CD14-positive monocyte (primary cell): ENCODE data around the gene ARL16. TPM values are rescaled to one million over a fixed set of nuclear protein-coding genes. Genes with fewer than 3 reads are reported as not detected.
A peak's percentile ranks its signal among the peaks of the same experiment; 100 is the strongest.

ENCODE experiments used
- DNase-seq, 3 donors: peaks; one replicate each; pipeline ENCODE4 v3.0.0-alpha.2; 2011 to 2022
- H2AFZ ChIP-seq: 2 replicates; pipeline ENCODE4 v1.6.0; 2012; ENCODE audit warnings: mild to moderate bottlenecking, low read depth, low read length, inconsistent platforms; ENCODE audit not compliant: insufficient read depth, poor library complexity, severe bottlenecking
- H3K27ac ChIP-seq, 2 donors: 1 replicate in 1 of 2; 2 replicates in 1 of 2; pipeline ENCODE4 v1.5.1; 2012 to 2013; ENCODE audit warnings: low read length in 2 of 2, control low read depth in 1 of 2, inconsistent platforms in 1 of 2, low read depth in 1 of 2, mild to moderate bottlenecking in 1 of 2
- H3K27me3 ChIP-seq, 2 donors: one replicate each; pipeline versions ENCODE4 v1.6.0 to v1.6.1; 2011 to 2013; ENCODE audit warnings: low read length in 2 of 2; ENCODE audit not compliant: control insufficient read depth in 2 of 2, insufficient read depth in 2 of 2
- H3K36me3 ChIP-seq, 2 donors: replicated peaks in 1 of 2; 1 replicate in 1 of 2; 2 replicates in 1 of 2; pipeline versions ENCODE4 v1.5.1 to v1.6.1; 2012 to 2013; ENCODE audit warnings: low read length in 2 of 2, control low read depth in 1 of 2, inconsistent platforms in 1 of 2, mild to moderate bottlenecking in 1 of 2; ENCODE audit not compliant: insufficient read depth in 2 of 2, control insufficient read depth in 1 of 2
- H3K4me1 ChIP-seq, 2 donors: 1 replicate in 1 of 2; 2 replicates in 1 of 2; pipeline versions ENCODE4 v1.5.1 to v1.6.1; 2012 to 2013; ENCODE audit warnings: low read length in 2 of 2, control low read depth in 1 of 2, inconsistent platforms in 1 of 2, mild to moderate bottlenecking in 1 of 2, moderate library complexity in 1 of 2; ENCODE audit not compliant: insufficient read depth in 2 of 2, control insufficient read depth in 1 of 2
- H3K4me2 ChIP-seq: replicated peaks from 2 replicates; pipeline ENCODE3; 2012; ENCODE audit warnings: low read length, moderate library complexity, mild to moderate bottlenecking; ENCODE audit not compliant: poor library complexity, severe bottlenecking; ENCODE audit errors: extremely low read depth
- H3K4me3 ChIP-seq, 3 experiments: fragments of 200-600 bp in 1 of 3; sonication (generic) in 1 of 3; replicated peaks in 1 of 3; 1 replicate in 2 of 3; 2 replicates in 1 of 3; pipeline ENCODE4 v1.5.1; 2011 to 2013; ENCODE audit warnings: low read length in 3 of 3, mild to moderate bottlenecking in 3 of 3, control low read depth in 2 of 3, low read depth in 2 of 3, inconsistent platforms in 1 of 3, moderate library complexity in 1 of 3
- H3K79me2 ChIP-seq: 2 replicates; pipeline ENCODE4 v1.6.0; 2012; ENCODE audit warnings: mild to moderate bottlenecking, control low read depth, inconsistent platforms, low read length, moderate library complexity; ENCODE audit not compliant: insufficient read depth
- H3K9ac ChIP-seq: 2 replicates; pipeline ENCODE4 v1.6.0; 2017; ENCODE audit warnings: low read length, mild to moderate bottlenecking; ENCODE audit not compliant: insufficient read depth, poor library complexity, severe bottlenecking
- H3K9me3 ChIP-seq, 2 donors: replicated peaks in 1 of 2; 1 replicate in 1 of 2; 2 replicates in 1 of 2; pipeline versions ENCODE4 v1.5.1 to v1.6.1; 2012 to 2013; ENCODE audit warnings: low read length in 2 of 2, control low read depth in 1 of 2; ENCODE audit not compliant: control insufficient read depth in 1 of 2, insufficient read depth in 1 of 2
- H4K20me1 ChIP-seq: 2 replicates; pipeline ENCODE4 v1.6.0; 2012; ENCODE audit warnings: mild to moderate bottlenecking, low read length, control low read depth, moderate library complexity; ENCODE audit not compliant: insufficient read depth
- H3K27ac Mint-ChIP-seq, 7 donors: one replicate each; pipeline ENCODE4 v1.8.0; 2020; ENCODE audit warnings: mild to moderate bottlenecking in 7 of 7, mixed read lengths in 7 of 7, moderate library complexity in 6 of 7, inconsistent platforms in 2 of 7
- H3K27me3 Mint-ChIP-seq, 3 donors: one replicate each; pipeline ENCODE4 v1.8.0; 2021 to 2022; ENCODE audit warnings: low read depth in 3 of 3, mild to moderate bottlenecking in 3 of 3, mixed read lengths in 3 of 3, moderate library complexity in 3 of 3, inconsistent platforms in 1 of 3
- H3K36me3 Mint-ChIP-seq, 2 donors: one replicate each; pipeline ENCODE4 v1.8.0; 2020; ENCODE audit warnings: mixed read lengths in 2 of 2, inconsistent platforms in 1 of 2, mild to moderate bottlenecking in 1 of 2
- H3K4me1 Mint-ChIP-seq: one replicate; pipeline ENCODE4 v1.8.0; 2020; ENCODE audit warnings: mild to moderate bottlenecking, mixed read lengths
- H3K4me3 Mint-ChIP-seq, 2 donors: one replicate each; pipeline ENCODE4 v1.8.0; 2020; ENCODE audit warnings: mild to moderate bottlenecking in 2 of 2, mixed read lengths in 2 of 2, moderate library complexity in 1 of 2
- H3K9me3 Mint-ChIP-seq, 7 donors: one replicate each; pipeline ENCODE4 v1.8.0; 2020 to 2022; ENCODE audit warnings: mixed read lengths in 7 of 7, mild to moderate bottlenecking in 6 of 7, moderate library complexity in 6 of 7, inconsistent platforms in 2 of 7
- WGBS: methylation state at CpG from one replicate; pipeline ENCODE4 v1.1.5; 2013; ENCODE audit warnings: missing lambda C conversion rate; ENCODE audit not compliant: insufficient coverage; 5-methylcytosine and 5-hydroxymethylcytosine counted together
- intact Hi-C, 2 donors: fragments of 100-400 bp; cut with micrococcal nuclease; formaldehyde crosslinking; loops; one replicate each; pipeline versions ENCODE4 v1.15.0 to v1.15.1; 2023
- polyA plus RNA-seq, 3 donors: library from polyadenylated mRNA; depleted of rRNA in 1 of 3; unstranded in 2 of 3; stranded (reverse) in 1 of 3; fragments of 300-500 nt in 2 of 3; fragments of >200 nt in 1 of 3; fragmentation: Illumina TruSeq in 2 of 3; gene quantifications; 1 replicate in 2 of 3; 2 replicates in 1 of 3; pipeline ENCODE4 v1.2.3, GENCODE V29; 2012 to 2021
- TF ChIP-seq, protein P1 (sequence below): fragments of 200-600 bp; IDR thresholded peaks from one replicate; pipeline ENCODE4 v1.8.0; 2022; ENCODE audit warnings: antibody characterized with exemption, mild to moderate bottlenecking

ARL16 gene
- polyA plus RNA-seq, 3 donors: 17.6 to 43.0 (median 28.7) TPM

DNA sequence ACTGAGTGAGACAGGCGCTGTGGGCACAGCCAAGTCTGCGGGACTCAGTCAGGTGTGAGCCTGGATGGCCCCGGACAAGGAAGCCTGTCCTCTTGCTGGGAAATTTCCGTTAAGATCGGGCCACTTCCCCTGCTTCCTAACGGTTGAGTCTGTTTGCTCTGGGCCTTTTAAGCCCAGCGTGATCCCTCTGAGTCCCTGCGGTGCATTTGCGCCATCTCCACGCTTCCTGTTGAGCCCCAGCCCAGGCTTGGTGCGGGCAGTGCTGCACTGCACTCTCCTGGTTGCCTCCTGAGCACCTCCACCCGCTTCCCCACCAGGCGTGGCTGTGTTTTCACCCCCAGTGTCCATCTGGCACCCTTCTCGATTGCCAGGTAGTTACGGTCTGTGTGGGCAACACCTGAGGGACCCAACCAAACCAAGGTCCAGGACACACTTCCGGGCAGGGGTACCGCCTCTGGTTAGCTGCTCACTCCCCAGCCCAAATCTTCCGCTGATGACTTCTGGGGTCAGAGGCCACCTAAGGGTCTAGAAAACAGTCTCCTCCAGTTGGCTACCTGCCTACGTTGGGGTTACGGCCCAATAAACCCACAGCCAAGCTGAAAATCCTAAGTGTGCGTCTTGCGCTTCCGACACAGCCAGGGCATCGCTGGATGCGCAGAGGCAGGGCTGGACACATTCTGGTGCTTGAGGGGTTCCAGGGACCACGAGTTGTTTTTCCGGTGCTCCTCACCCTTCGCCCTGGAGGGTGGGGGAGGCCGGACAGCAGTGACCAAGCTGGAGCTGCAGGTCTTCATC is 27.1 kb upstream of the ARL16 start:
- H3K9me3 ChIP-seq: no peaks in the 10 kb centered on the region
- H3K4me2 ChIP-seq: peak overlapping the region; percentile 84
- H3K4me1 ChIP-seq: peaks cover 26 to 42% of the 10 kb centered on the region in 2 donors
- H3K9ac ChIP-seq: no peak overlapping the region
- H3K4me3 Mint-ChIP-seq: peak overlapping the region; percentile 80 to 84
- peaks cover 4% of the 10 kb centered on the region for H3K79me2 ChIP-seq
- H3K27ac Mint-ChIP-seq: peak overlapping the region in 5 of 7 donors; percentile 47 to 81 (median 67)
- H2AFZ ChIP-seq: peak overlapping the region; percentile 76
- TF ChIP-seq, protein P1, sequence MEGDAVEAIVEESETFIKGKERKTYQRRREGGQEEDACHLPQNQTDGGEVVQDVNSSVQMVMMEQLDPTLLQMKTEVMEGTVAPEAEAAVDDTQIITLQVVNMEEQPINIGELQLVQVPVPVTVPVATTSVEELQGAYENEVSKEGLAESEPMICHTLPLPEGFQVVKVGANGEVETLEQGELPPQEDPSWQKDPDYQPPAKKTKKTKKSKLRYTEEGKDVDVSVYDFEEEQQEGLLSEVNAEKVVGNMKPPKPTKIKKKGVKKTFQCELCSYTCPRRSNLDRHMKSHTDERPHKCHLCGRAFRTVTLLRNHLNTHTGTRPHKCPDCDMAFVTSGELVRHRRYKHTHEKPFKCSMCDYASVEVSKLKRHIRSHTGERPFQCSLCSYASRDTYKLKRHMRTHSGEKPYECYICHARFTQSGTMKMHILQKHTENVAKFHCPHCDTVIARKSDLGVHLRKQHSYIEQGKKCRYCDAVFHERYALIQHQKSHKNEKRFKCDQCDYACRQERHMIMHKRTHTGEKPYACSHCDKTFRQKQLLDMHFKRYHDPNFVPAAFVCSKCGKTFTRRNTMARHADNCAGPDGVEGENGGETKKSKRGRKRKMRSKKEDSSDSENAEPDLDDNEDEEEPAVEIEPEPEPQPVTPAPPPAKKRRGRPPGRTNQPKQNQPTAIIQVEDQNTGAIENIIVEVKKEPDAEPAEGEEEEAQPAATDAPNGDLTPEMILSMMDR: no peak
- H3K4me1 Mint-ChIP-seq: peaks cover 29% of the 10 kb centered on the region
- peaks cover 0 to 21% (median 13%) of the 10 kb centered on the region in 3 donors for H3K27me3 Mint-ChIP-seq
- intact Hi-C loops: loop anchor here in 1 of 2 donors (5.0 kb wide), 2 partner anchors 43 to 327 kb away; partner anchors contain the start of genes CCDC137, DCXR and OXLD1
- peaks cover 15 to 26% of the 10 kb centered on the region in 2 donors for H3K36me3 Mint-ChIP-seq
- H4K20me1 ChIP-seq: no peaks in the 10 kb centered on the region
- H3K27me3 ChIP-seq: peaks cover 0 to 8% of the 10 kb centered on the region in 2 donors
- no peaks in the 10 kb centered on the region for H3K9me3 Mint-ChIP-seq
- peak overlapping the region in 2 of 3 experiments; percentile 17 to 78 for H3K4me3 ChIP-seq
- WGBS: 16% methylated on average over 28 of the region's 29 CpGs
- H3K36me3 ChIP-seq: peaks cover 11 to 22% of the 10 kb centered on the region in 2 donors
- H3K27ac ChIP-seq: peak overlapping the region in 1 of 2 donors; percentile 9
- peak; percentile 38 to 55 (median 53) for DNase-seq

DNA sequence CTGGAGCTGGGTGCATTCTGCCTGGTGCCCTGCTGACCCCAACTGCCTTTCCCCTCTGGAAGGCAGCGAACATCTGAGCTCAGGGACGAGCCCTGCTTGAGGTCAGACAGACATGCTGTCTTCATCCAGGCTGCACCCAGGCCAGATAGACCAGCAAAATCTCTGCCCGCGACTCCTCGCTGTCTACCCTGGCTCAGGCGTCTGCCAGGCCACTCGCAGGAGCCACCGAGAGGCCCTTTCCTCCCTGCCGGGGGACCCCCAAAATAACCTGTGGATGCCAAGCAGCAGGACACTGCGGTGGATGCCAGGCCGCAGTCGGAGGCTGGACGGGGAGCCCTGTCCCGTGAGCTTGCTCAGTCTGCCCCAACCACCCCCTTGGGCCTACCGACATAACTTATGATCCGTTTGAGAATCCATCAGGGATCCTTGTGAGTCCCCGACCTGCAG is 25.2 kb upstream of the ARL16 start:
- H3K9me3 Mint-ChIP-seq: no peaks in the 10 kb centered on the region
- H2AFZ ChIP-seq: no peak overlapping the region
- no peak overlapping the region for H3K4me3 Mint-ChIP-seq
- H3K4me2 ChIP-seq: no peak overlapping the region
- intact Hi-C loops: no loop called here
- no peaks in the 10 kb centered on the region for H4K20me1 ChIP-seq
- H3K36me3 Mint-ChIP-seq: peaks cover 22 to 40% of the 10 kb centered on the region in 2 donors
- H3K27ac ChIP-seq: no peak overlapping the region
- H3K27me3 ChIP-seq: peaks cover 0 to 8% of the 10 kb centered on the region in 2 donors
- peaks cover 0 to 18% (median 13%) of the 10 kb centered on the region in 3 donors for H3K27me3 Mint-ChIP-seq
- H3K27ac Mint-ChIP-seq: no peak overlapping the region
- H3K4me1 ChIP-seq: peaks cover 32 to 48% of the 10 kb centered on the region in 2 donors
- H3K9ac ChIP-seq: no peak overlapping the region
- H3K4me3 ChIP-seq: no peak overlapping the region
- no peaks in the 10 kb centered on the region for H3K9me3 ChIP-seq
- TF ChIP-seq, protein P1: no peak
- H3K4me1 Mint-ChIP-seq: peaks cover 38% of the 10 kb centered on the region
- peaks cover 16 to 26% of the 10 kb centered on the region in 2 donors for H3K36me3 ChIP-seq
- no peak for DNase-seq
- peaks cover 17% of the 10 kb centered on the region for H3K79me2 ChIP-seq
- WGBS: 98% methylated on average over 17 of the region's 17 CpGs
